VCaP (cell line): ENCODE measurements around the gene DISC1.

ENCODE experiments used
- H3K27ac ChIP-seq: fragments of 450-650 bp; 2 replicates; pipeline ENCODE4 v1.5.1; 2017
- TF ChIP-seq, protein P1 (sequence below): fragments of 450-650 bp; conservative IDR thresholded peaks from 2 replicates; pipeline ENCODE4 v1.5.1; 2017; ENCODE audit warnings: mild to moderate bottlenecking, moderate library complexity

The DISC1 gene

GRCh38 chr1:231982871-231983587 lies 356.4 kb downstream of the DISC1 start:
- H3K27ac ChIP-seq, result no peak overlapping the region
- TF ChIP-seq, protein P1, sequence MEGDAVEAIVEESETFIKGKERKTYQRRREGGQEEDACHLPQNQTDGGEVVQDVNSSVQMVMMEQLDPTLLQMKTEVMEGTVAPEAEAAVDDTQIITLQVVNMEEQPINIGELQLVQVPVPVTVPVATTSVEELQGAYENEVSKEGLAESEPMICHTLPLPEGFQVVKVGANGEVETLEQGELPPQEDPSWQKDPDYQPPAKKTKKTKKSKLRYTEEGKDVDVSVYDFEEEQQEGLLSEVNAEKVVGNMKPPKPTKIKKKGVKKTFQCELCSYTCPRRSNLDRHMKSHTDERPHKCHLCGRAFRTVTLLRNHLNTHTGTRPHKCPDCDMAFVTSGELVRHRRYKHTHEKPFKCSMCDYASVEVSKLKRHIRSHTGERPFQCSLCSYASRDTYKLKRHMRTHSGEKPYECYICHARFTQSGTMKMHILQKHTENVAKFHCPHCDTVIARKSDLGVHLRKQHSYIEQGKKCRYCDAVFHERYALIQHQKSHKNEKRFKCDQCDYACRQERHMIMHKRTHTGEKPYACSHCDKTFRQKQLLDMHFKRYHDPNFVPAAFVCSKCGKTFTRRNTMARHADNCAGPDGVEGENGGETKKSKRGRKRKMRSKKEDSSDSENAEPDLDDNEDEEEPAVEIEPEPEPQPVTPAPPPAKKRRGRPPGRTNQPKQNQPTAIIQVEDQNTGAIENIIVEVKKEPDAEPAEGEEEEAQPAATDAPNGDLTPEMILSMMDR, result no peak

GRCh38 chr1:231983588-231984193 lies 357.1 kb downstream of the DISC1 start:
- no peak overlapping the region for H3K27ac ChIP-seq
- TF ChIP-seq, protein P1, result no peak

- TF ChIP-seq, protein P1, result no peak
- no peak overlapping the region for H3K27ac ChIP-seq
These were observed 358.9 kb downstream of the DISC1 start for GRCh38 chr1:231985296-231986023.

DNA sequence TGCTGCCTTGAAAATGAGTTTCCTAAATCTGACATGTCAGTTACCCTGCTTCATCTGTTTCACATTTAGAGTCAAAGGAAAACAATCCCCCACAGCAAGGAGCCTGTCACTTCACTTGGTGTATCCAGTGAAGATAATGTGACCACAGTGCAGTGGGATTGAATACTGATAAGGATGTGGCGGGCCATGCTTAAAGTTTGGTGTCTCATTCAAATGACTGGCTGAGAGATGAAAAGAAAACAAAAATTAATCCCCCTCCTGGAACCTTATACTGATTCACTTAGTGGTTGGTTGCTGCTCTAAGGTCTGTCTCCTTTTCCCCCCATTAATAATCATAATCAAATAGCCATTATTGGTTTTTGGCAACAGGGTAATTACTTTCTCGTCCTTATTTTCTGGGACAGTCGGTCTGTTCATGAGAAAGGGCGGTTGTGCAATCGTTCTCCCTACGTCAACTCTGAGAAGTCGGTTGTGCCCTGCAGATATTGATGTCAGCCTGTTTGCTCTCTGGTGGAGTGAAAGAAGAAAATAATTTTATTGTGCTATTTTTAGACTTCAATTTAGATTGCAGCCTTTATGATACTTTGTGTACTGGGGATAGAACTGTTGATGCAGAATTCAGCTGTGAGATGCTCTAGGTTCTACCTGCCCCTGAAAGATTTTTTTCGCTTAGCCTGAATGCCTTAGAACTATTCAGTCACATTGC lies 360.2 kb downstream of the DISC1 start:
- TF ChIP-seq, protein P1, result no peak
- peak overlapping the region; percentile 31; the same call in 1 of the 2 replicates for H3K27ac ChIP-seq

- TF ChIP-seq, protein P1, result no peak
- no peak overlapping the region for H3K27ac ChIP-seq
These were observed 363.8 kb downstream of the DISC1 start for GRCh38 chr1:231990388-231990787.

GRCh38 chr1:231991231-231991630 lies 364.6 kb downstream of the DISC1 start:
- H3K27ac ChIP-seq, result no peak overlapping the region
- TF ChIP-seq, protein P1, result no peak
